Chondrocyte (in vitro differentiated cells): Measurements from ENCODE around the gene HTR2C. TPM values are rescaled to one million over a fixed set of nuclear protein-coding genes. Genes with fewer than 3 reads are reported as not detected.

Source experiments
- DNase-seq: peaks from one replicate; pipeline ENCODE4 v3.0.0; 2021; ENCODE audit warnings: mixed read lengths, low spot score
- H3K27ac Mint-ChIP-seq: one replicate; pipeline ENCODE4 v1.8.0; 2021; ENCODE audit warnings: mild to moderate bottlenecking, moderate library complexity, mixed read lengths; ENCODE audit not compliant: unreplicated experiment
- H3K27me3 Mint-ChIP-seq: 2 replicates; pipeline ENCODE4 v1.8.0; 2021; ENCODE audit warnings: low read depth, mixed read lengths
- H3K36me3 Mint-ChIP-seq: 2 replicates; pipeline ENCODE4 v1.8.0; 2021; ENCODE audit warnings: low read depth, mixed read lengths
- H3K4me1 Mint-ChIP-seq: 2 replicates; pipeline ENCODE4 v1.8.0; 2021; ENCODE audit warnings: low read depth, mild to moderate bottlenecking, mixed read lengths
- H3K4me3 Mint-ChIP-seq: one replicate; pipeline ENCODE4 v1.8.0; 2021; ENCODE audit warnings: mild to moderate bottlenecking, moderate library complexity, mixed read lengths; ENCODE audit not compliant: unreplicated experiment
- H3K9me3 Mint-ChIP-seq: 2 replicates; pipeline ENCODE4 v1.8.0; 2021; ENCODE audit warnings: low read depth, mixed read lengths
- total RNA-seq: library from RNA; stranded (reverse); gene quantifications from 3 replicates; pipeline ENCODE4 v1.2.1, GENCODE V29; 2021
- TF ChIP-seq, protein P1 (sequence below): fragments of 200-600 bp; sonication (generic); IDR thresholded peaks from 2 replicates; pipeline ENCODE4 v1.5.0; 2021; ENCODE audit warnings: antibody characterized with exemption, mild to moderate bottlenecking, moderate library complexity

HTR2C gene
- total RNA-seq, 1 donor from 2014 or later = not detected

DNA sequence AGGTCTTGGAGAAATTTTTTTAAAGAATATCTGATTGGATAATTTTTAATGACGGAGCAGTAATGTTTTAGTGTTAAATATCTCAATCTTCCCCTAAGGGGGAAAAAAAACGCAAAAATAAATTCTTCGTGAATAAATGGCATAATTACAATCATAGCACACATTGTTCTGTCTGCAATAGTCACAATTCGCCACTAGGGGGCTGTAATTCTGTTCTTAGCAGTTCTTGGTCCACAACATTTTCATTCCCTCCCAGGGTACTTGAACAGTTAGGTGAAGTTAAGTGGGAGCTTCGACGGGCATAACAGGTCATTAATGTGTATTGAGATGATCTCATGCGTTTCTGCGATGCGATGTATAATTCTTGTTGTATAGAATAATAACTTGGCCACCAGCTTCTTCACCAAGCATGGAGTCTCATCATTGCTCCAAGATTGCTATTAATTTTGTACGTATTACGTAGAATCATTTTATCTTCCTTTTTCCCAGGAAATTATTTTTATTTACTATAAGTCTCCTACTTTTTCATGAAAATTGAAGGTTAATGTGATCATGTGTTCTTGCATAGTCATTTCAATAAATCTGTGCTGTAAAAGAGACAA is 27.2 kb downstream of the HTR2C start:
- Mint-ChIP-seq H3K9me3 (no peaks in the 10 kb centered on the region), H3K4me1 (no peaks in the 10 kb centered on the region), H3K27me3 (peaks cover 12% of the 10 kb centered on the region), H3K36me3 (no peaks in the 10 kb centered on the region), H3K27ac (no peak overlapping the region), H3K4me3 (no peak overlapping the region)
- TF ChIP-seq, protein P1, sequence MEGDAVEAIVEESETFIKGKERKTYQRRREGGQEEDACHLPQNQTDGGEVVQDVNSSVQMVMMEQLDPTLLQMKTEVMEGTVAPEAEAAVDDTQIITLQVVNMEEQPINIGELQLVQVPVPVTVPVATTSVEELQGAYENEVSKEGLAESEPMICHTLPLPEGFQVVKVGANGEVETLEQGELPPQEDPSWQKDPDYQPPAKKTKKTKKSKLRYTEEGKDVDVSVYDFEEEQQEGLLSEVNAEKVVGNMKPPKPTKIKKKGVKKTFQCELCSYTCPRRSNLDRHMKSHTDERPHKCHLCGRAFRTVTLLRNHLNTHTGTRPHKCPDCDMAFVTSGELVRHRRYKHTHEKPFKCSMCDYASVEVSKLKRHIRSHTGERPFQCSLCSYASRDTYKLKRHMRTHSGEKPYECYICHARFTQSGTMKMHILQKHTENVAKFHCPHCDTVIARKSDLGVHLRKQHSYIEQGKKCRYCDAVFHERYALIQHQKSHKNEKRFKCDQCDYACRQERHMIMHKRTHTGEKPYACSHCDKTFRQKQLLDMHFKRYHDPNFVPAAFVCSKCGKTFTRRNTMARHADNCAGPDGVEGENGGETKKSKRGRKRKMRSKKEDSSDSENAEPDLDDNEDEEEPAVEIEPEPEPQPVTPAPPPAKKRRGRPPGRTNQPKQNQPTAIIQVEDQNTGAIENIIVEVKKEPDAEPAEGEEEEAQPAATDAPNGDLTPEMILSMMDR = peak; percentile 92
- no peak for DNase-seq

DNA sequence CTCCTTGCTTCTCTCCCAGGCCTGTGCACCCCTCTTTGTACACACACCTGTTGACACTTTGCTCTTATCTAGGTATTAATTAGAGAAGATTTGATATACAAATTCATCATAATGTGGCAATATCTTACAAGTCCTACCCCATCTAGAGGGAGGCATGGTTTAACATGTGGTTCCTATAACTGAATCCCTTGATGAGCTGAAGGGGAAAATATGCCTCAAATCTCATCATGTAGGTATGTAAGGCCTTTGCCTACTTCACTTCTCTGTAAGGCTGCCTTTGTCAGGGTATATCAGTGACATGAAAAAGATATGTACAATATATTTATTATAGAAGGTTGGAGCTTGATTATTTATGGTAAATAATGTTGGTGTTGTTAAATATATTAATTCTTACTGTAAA is 31.9 kb downstream of the HTR2C start:
- no peak for DNase-seq
- no peaks in the 10 kb centered on the region for H3K9me3 Mint-ChIP-seq
- H3K27me3 Mint-ChIP-seq = peaks cover 9% of the 10 kb centered on the region
- TF ChIP-seq, protein P1 = no peak
- no peaks in the 10 kb centered on the region for H3K36me3 Mint-ChIP-seq
- no peak overlapping the region for H3K27ac Mint-ChIP-seq
- no peak overlapping the region for H3K4me3 Mint-ChIP-seq
- no peaks in the 10 kb centered on the region for H3K4me1 Mint-ChIP-seq

DNA sequence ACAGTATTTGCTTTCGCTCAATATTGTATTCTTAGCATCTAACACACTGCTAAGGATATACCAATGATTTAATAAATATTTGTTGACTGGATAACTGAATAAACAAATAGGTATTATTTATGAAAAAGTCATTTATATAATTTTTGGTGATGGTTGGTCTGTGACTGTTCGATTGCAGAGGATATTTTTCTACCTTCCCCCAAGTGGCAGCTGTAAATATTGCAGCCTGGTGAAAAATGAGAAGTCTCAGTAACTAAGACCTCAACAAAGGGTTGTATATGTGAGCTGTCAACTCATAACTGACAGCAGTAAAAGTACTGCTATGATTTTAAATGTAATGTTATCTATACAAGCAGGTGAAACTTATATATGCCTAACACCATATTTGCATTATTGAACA is 36.0 kb downstream of the HTR2C start:
- Mint-ChIP-seq H3K4me3 (no peak overlapping the region), H3K36me3 (no peaks in the 10 kb centered on the region), H3K27ac (no peak overlapping the region), H3K9me3 (no peaks in the 10 kb centered on the region), H3K4me1 (no peaks in the 10 kb centered on the region), H3K27me3 (peaks cover 18% of the 10 kb centered on the region)
- no peak for DNase-seq
- TF ChIP-seq, protein P1 = peak; percentile 72

DNA sequence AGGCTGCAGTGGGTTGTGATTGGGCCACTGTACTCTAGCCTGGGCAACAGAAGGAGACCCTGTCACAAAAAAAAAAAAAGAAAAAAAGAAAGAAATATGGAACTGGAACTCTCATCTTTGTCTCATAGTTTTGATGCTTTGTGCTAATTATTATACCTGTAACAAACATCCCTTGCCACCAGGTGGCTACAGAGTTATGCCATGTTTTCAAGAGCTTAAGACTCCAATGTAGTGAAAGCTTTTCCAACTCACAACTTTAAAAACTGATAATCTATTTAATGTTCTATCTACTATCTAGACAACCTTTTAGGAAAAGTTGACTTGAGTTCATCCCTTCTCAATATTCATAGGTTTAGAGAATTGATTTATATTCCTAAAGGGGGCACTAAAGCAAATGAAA is 42.4 kb downstream of the HTR2C start:
- Mint-ChIP-seq H3K4me3 (no peak overlapping the region), H3K36me3 (no peaks in the 10 kb centered on the region), H3K27me3 (peaks cover 13% of the 10 kb centered on the region), H3K27ac (no peak overlapping the region), H3K9me3 (no peaks in the 10 kb centered on the region), H3K4me1 (no peaks in the 10 kb centered on the region)
- no peak for DNase-seq
- TF ChIP-seq, protein P1 = peak; percentile 76

DNA sequence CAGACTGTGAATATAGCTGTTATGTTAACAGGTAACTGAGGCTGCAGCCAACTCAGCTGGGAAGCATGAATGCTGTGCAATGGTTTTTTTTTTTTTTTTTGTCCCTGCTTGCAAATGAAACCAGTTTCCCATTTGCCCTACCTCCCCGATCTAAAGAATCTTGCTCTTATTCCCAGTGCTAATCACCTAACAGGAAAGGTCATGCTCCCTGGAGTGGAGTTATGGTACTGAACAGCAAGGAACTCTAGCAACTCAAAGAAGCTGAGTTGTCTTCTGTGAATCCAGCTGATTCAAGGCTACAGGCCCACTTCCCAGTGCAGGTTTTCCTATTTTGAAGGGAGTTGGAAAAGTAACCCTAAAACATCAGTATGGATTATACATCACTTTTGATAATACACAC is 52.1 kb downstream of the HTR2C start:
- Mint-ChIP-seq H3K27me3 (peaks cover 5% of the 10 kb centered on the region), H3K9me3 (no peaks in the 10 kb centered on the region), H3K4me3 (no peak overlapping the region), H3K27ac (no peak overlapping the region), H3K4me1 (no peaks in the 10 kb centered on the region), H3K36me3 (no peaks in the 10 kb centered on the region)
- no peak for DNase-seq
- TF ChIP-seq, protein P1 = no peak
